Tibial nerve (tissue), 4 donors: ENCODE data around the gene MTTP. TPM values are rescaled to one million over a fixed set of nuclear protein-coding genes. Genes with fewer than 3 reads are reported as not detected.

Experiments used
- DNase-seq, 2 donors: peaks; one replicate each; pipeline ENCODE4 v3.0.0-alpha.2; 2019; ENCODE audit warnings: low spot score in 2 of 2
- H3K27ac ChIP-seq, 4 donors: fragments of 200-600 bp; sonication (generic) in 3 of 4; one replicate each; pipeline ENCODE4 v1.5.1; 2017 to 2019; ENCODE audit warnings: mild to moderate bottlenecking in 1 of 4
- H3K27me3 ChIP-seq, 2 donors: fragments of 200-600 bp; sonication (generic) in 1 of 2; one replicate each; pipeline versions ENCODE4 v1.5.1 to v1.6.0; 2017 to 2019
- H3K36me3 ChIP-seq, 3 donors: fragments of 200-600 bp; sonication (generic); one replicate each; pipeline ENCODE4 v1.5.1; 2018 to 2019
- H3K4me1 ChIP-seq, 4 donors: fragments of 200-600 bp; sonication (generic) in 3 of 4; one replicate each; pipeline ENCODE4 v1.5.1; 2017 to 2019
- H3K4me3 ChIP-seq, 4 donors: fragments of 200-600 bp; sonication (generic) in 3 of 4; one replicate each; pipeline ENCODE4 v1.5.1; 2017 to 2019; ENCODE audit warnings: mild to moderate bottlenecking in 1 of 4, moderate library complexity in 1 of 4
- H3K9me3 ChIP-seq, 4 donors: fragments of 200-600 bp; sonication (generic) in 3 of 4; one replicate each; pipeline ENCODE4 v1.5.1; 2017 to 2019
- CTCF ChIP-seq, 5 experiments: fragments of 200-600 bp in 3 of 5; fragments of 450-650 bp in 2 of 5; sonication (generic) in 3 of 5; IDR thresholded peaks; one replicate each; pipeline ENCODE4 v1.5.1; 2016 to 2019; ENCODE audit warnings: antibody characterized with exemption in 5 of 5, mild to moderate bottlenecking in 3 of 5, moderate library complexity in 2 of 5
- EP300 ChIP-seq, 2 donors: sonication (generic); formaldehyde crosslinking; IDR thresholded peaks; one replicate each; pipeline ENCODE4 v1.6.1; 2017; ENCODE audit warnings: antibody characterized with exemption in 2 of 2, mild to moderate bottlenecking in 1 of 2
- POLR2A ChIP-seq, 2 donors: fragments of 450-650 bp; IDR thresholded peaks; one replicate each; pipeline ENCODE4 v1.6.1; 2017; ENCODE audit warnings: antibody characterized with exemption in 2 of 2, mild to moderate bottlenecking in 2 of 2, moderate library complexity in 2 of 2
- WGBS, 2 donors: methylation state at CpG; one replicate each; pipeline ENCODE4 v1.1.5; 2018; 5-methylcytosine and 5-hydroxymethylcytosine counted together
- total RNA-seq, 4 donors: library from RNA; depleted of rRNA; stranded (reverse); fragments of >200 nt; gene quantifications; one replicate each; pipeline ENCODE4 v1.1.0, GENCODE V29; 2016

MTTP gene
- total RNA-seq, 4 donors from 2014 or later = 0.22 to 0.59 TPM; not detected in 2

GRCh38 chr4:99591757-99592156 is 17.1 kb downstream of the MTTP start:
- no peak overlapping the region for H3K4me3 ChIP-seq
- H3K27ac ChIP-seq = no peak overlapping the region
- no peaks in the 10 kb centered on the region for H3K9me3 ChIP-seq
- 92% methylated on average over 3 of the region's 3 CpGs for WGBS, 2 donors
- no peak for TF ChIP-seq CTCF (IDR thresholded peaks at IDR 0.05)
- TF ChIP-seq POLR2A (IDR thresholded peaks at IDR 0.05) = no peak
- no peak for TF ChIP-seq EP300 (IDR thresholded peaks at IDR 0.05)
- H3K27me3 ChIP-seq = no peaks in the 10 kb centered on the region
- no peak for DNase-seq
- H3K36me3 ChIP-seq = no peaks in the 10 kb centered on the region
- H3K4me1 ChIP-seq = no peaks in the 10 kb centered on the region

GRCh38 chr4:99593781-99594641 is 19.4 kb downstream of the MTTP start:
- DNase-seq = no peak
- Histone ChIP-seq H3K27ac (no peak overlapping the region), H3K36me3 (no peaks in the 10 kb centered on the region), H3K9me3 (no peaks in the 10 kb centered on the region), H3K4me3 (no peak overlapping the region), H3K4me1 (peaks cover 0 to 3% (median 0%) of the 10 kb centered on the region in 4 donors), H3K27me3 (no peaks in the 10 kb centered on the region)
- TF ChIP-seq EP300 (IDR thresholded peaks at IDR 0.05) (no peak), POLR2A (IDR thresholded peaks at IDR 0.05) (no peak), CTCF (IDR thresholded peaks at IDR 0.05) (no peak)
- WGBS, 2 donors = 55 to 56% methylated on average over 4 of the region's 4 CpGs

- Histone ChIP-seq H3K27ac (no peak overlapping the region), H3K36me3 (no peaks in the 10 kb centered on the region), H3K4me1 (peaks cover 0 to 3% (median 0%) of the 10 kb centered on the region in 4 donors), H3K4me3 (no peak overlapping the region), H3K9me3 (no peaks in the 10 kb centered on the region), H3K27me3 (no peaks in the 10 kb centered on the region)
- WGBS, 2 donors = 82 to 83% methylated on average over 2 of the region's 2 CpGs
- TF ChIP-seq CTCF (IDR thresholded peaks at IDR 0.05) = no peak
- no peak for TF ChIP-seq POLR2A (IDR thresholded peaks at IDR 0.05)
- TF ChIP-seq EP300 (IDR thresholded peaks at IDR 0.05) = no peak
- DNase-seq = no peak
These were observed 20.2 kb downstream of the MTTP start for GRCh38 chr4:99594818-99595217.

- Histone ChIP-seq H3K9me3 (no peaks in the 10 kb centered on the region), H3K27me3 (no peaks in the 10 kb centered on the region), H3K27ac (no peak overlapping the region), H3K4me1 (no peaks in the 10 kb centered on the region), H3K4me3 (no peak overlapping the region), H3K36me3 (no peaks in the 10 kb centered on the region)
- TF ChIP-seq POLR2A (IDR thresholded peaks at IDR 0.05) (no peak), CTCF (IDR thresholded peaks at IDR 0.05) (no peak), EP300 (IDR thresholded peaks at IDR 0.05) (no peak)
- 89 to 93% methylated on average over 2 of the region's 2 CpGs for WGBS, 2 donors
- no peak for DNase-seq
These were observed 32.1 kb downstream of the MTTP start for GRCh38 chr4:99606716-99607115.

- no peak overlapping the region for H3K4me3 ChIP-seq
- H3K4me1 ChIP-seq = no peaks in the 10 kb centered on the region
- TF ChIP-seq CTCF (IDR thresholded peaks at IDR 0.05) (no peak), POLR2A (IDR thresholded peaks at IDR 0.05) (no peak), EP300 (IDR thresholded peaks at IDR 0.05) (no peak)
- H3K36me3 ChIP-seq = no peaks in the 10 kb centered on the region
- H3K9me3 ChIP-seq = no peaks in the 10 kb centered on the region
- no peaks in the 10 kb centered on the region for H3K27me3 ChIP-seq
- DNase-seq = no peak
- H3K27ac ChIP-seq = no peak overlapping the region
- 74 to 94% methylated on average over 5 of the region's 5 CpGs for WGBS, 2 donors
These were observed 33.8 kb downstream of the MTTP start for GRCh38 chr4:99608417-99608816.
